ENCODE results near the gene DAGLB.
"Not testable (repeated sequence)": the region's sequence is repeated elsewhere in the genome, so short reads cannot be mapped to it uniquely, and the experiment has no call there.

Gene DAGLB

GRCh38 chr7:6447581-6448199, at the start of gene DAGLB:
DAGLB (minus strand) TSS chr7:6447954; CDS start chr7:6447842, 112 bp downstream.
- peak; percentile 91 to 94 for DNase-seq (ENCODE audit: low read depth in 2 of 2, low spot score in 1 of 2)

- DNase-seq (ENCODE audit: low read depth in 2 of 2, low spot score in 1 of 2): no peak
These were observed 49.8 kb upstream of the DAGLB start for GRCh38 chr7:6497637-6497905.

GRCh38 chr7:6496842-6497636, 49.3 kb upstream of the DAGLB start:
- DNase-seq (ENCODE audit: low read depth in 2 of 2, low spot score in 1 of 2): no peak

GRCh38 chr7:6495597-6496262, 48.0 kb upstream of the DAGLB start:
- DNase-seq (ENCODE audit: low read depth in 2 of 2, low spot score in 1 of 2): no peak

GRCh38 chr7:6494365-6494764, 46.6 kb upstream of the DAGLB start:
- DNase-seq (ENCODE audit: low read depth in 2 of 2, low spot score in 1 of 2): no peak

- DNase-seq (ENCODE audit: low read depth in 2 of 2, low spot score in 1 of 2): no peak
These were observed 43.4 kb upstream of the DAGLB start for GRCh38 chr7:6491194-6491593.

- DNase-seq (ENCODE audit: low read depth in 2 of 2, low spot score in 1 of 2): no peak
These were observed 41.9 kb upstream of the DAGLB start for GRCh38 chr7:6489612-6490011.

- no peak for DNase-seq (ENCODE audit: low read depth in 2 of 2, low spot score in 1 of 2)
These were observed 39.4 kb upstream of the DAGLB start for GRCh38 chr7:6487184-6487545.

- no peak for DNase-seq (ENCODE audit: low read depth in 2 of 2, low spot score in 1 of 2)
These were observed 38.9 kb upstream of the DAGLB start for GRCh38 chr7:6486438-6487183.

GRCh38 chr7:6482743-6483119, 35.0 kb upstream of the DAGLB start:
- DNase-seq (ENCODE audit: low read depth in 2 of 2, low spot score in 1 of 2): no peak

- DNase-seq (ENCODE audit: low read depth in 2 of 2, low spot score in 1 of 2): no peak
These were observed 34.6 kb upstream of the DAGLB start for GRCh38 chr7:6482307-6482706.

- DNase-seq (ENCODE audit: low read depth in 2 of 2, low spot score in 1 of 2): no peak
These were observed 33.7 kb upstream of the DAGLB start for GRCh38 chr7:6481445-6481844.

GRCh38 chr7:6480323-6480660, 32.5 kb upstream of the DAGLB start:
- no peak for DNase-seq (ENCODE audit: low read depth in 2 of 2, low spot score in 1 of 2)

- no peak for DNase-seq (ENCODE audit: low read depth in 2 of 2, low spot score in 1 of 2)
These were observed 31.3 kb upstream of the DAGLB start for GRCh38 chr7:6479067-6479466.

- DNase-seq (ENCODE audit: low read depth in 2 of 2, low spot score in 1 of 2): no peak
These were observed 30.4 kb upstream of the DAGLB start for GRCh38 chr7:6478186-6478585.

- no peak for DNase-seq (ENCODE audit: low read depth in 2 of 2, low spot score in 1 of 2)
These were observed 29.5 kb upstream of the DAGLB start for GRCh38 chr7:6477318-6477660.

GRCh38 chr7:6476596-6477317, 29.0 kb upstream of the DAGLB start:
- DNase-seq (ENCODE audit: low read depth in 2 of 2, low spot score in 1 of 2): no peak

GRCh38 chr7:6475433-6476186, 27.9 kb upstream of the DAGLB start:
- no peak for DNase-seq (ENCODE audit: low read depth in 2 of 2, low spot score in 1 of 2)

- no peak for DNase-seq (ENCODE audit: low read depth in 2 of 2, low spot score in 1 of 2)
These were observed 18.1 kb upstream of the DAGLB start for GRCh38 chr7:6465862-6466261.

GRCh38 chr7:6463609-6464008, 15.9 kb upstream of the DAGLB start:
- not testable (repeated sequence) for DNase-seq (ENCODE audit: low read depth in 2 of 2, low spot score in 1 of 2)
